GM12878 (cell line): ENCODE results near the gene NT5C3A. TPM values are rescaled to one million over a fixed set of nuclear protein-coding genes. Genes with fewer than 3 reads are reported as not detected.
A peak's percentile ranks its signal among the peaks of the same experiment; 100 is the strongest.

Experiments
- ATAC-seq: fragments of 200-7000 bp; cut with Tn5 transposase; 3 replicates; pipeline ENCODE4 v1.9.1; 2020; ENCODE audit warnings: mild to moderate bottlenecking, moderate library complexity
- BruUV-seq: library from RNA; stranded (reverse); fragments of 400-500 nt; replicated peaks from 2 replicates; lab custom pipeline; 2021; lab: Mats Ljungman, UMichigan
- CTCF ChIA-PET: fragments of 300-600 bp; sonication (Branson Sonifier 250); formaldehyde crosslinking; extraction: SDS; loops from one replicate; lab custom pipeline; 2021; ENCODE audit warnings: inconsistent platforms; lab: Yijun Ruan, JAX
- POLR2A ChIA-PET: fragments of 350-600 bp; formaldehyde crosslinking; extraction: SDS; loops from one replicate; lab custom pipeline; 2021; ENCODE audit warnings: inconsistent platforms; lab: Charles Lee
- RAD21 ChIA-PET: fragments of 300-600 bp; sonication (Branson Sonifier 250); formaldehyde crosslinking; loops from one replicate; lab custom pipeline; 2023; ENCODE audit warnings: antibody characterized with exemption; ENCODE audit not compliant: unreplicated experiment; lab: Charles Lee
- SMC1A ChIA-PET: fragments of 300-600 bp; sonication (Branson Sonifier 250); formaldehyde crosslinking; loops from one replicate; lab custom pipeline; 2023; ENCODE audit not compliant: unreplicated experiment, uncharacterized antibody; lab: Charles Lee
- DNase-seq: peaks from one replicate; pipeline ENCODE4 v3.0.0-alpha.2; 2011; ENCODE audit warnings: low read depth, low spot score
- FAIRE-seq: peaks from 3 replicates; lab custom pipeline; 2011; peaks lifted over from hg19 to GRCh38; lab: Jason Lieb, UNC
- H2AFZ ChIP-seq: 2 replicates; pipeline ENCODE4 v1.6.0; 2011; ENCODE audit warnings: low read depth, low read length, control low read depth; ENCODE audit not compliant: control insufficient read depth
- H3K27ac ChIP-seq: 2 replicates; pipeline ENCODE4 v1.5.1; 2011; ENCODE audit warnings: control low read depth; ENCODE audit not compliant: control insufficient read depth, insufficient read depth
- H3K27me3 ChIP-seq, 2 experiments: replicated peaks in 1 of 2; 2 replicates each; pipeline versions ENCODE4 v1.6.0 to v1.6.1; 2011; ENCODE audit warnings: low read length in 1 of 2; ENCODE audit not compliant: control insufficient read depth in 2 of 2, insufficient read depth in 2 of 2
- H3K36me3 ChIP-seq, 2 experiments: 2 replicates each; pipeline ENCODE4 v1.5.1; 2011; ENCODE audit warnings: low read length in 1 of 2; ENCODE audit not compliant: control insufficient read depth in 2 of 2, insufficient read depth in 2 of 2
- H3K4me1 ChIP-seq: 2 replicates; pipeline ENCODE4 v1.6.1; 2011; ENCODE audit warnings: mild to moderate bottlenecking, low read length, moderate library complexity, mixed read lengths; ENCODE audit not compliant: control insufficient read depth, insufficient read depth
- H3K4me2 ChIP-seq: 2 replicates; pipeline ENCODE4 v1.6.0; 2011; ENCODE audit warnings: control low read depth; ENCODE audit not compliant: control insufficient read depth, insufficient read depth
- H3K4me3 ChIP-seq: fragments of 200-600 bp; sonication (generic); 2 replicates; pipeline ENCODE4 v1.5.1; 2016
- H3K79me2 ChIP-seq: 2 replicates; pipeline ENCODE4 v1.6.0; 2011; ENCODE audit warnings: low read length; ENCODE audit not compliant: control insufficient read depth, insufficient read depth
- H3K9ac ChIP-seq: 2 replicates; pipeline ENCODE4 v1.8.0; 2011; ENCODE audit warnings: low read length, control low read depth, mixed read lengths; ENCODE audit not compliant: control insufficient read depth, insufficient read depth
- H3K9me3 ChIP-seq: replicated peaks from 3 replicates; pipeline ENCODE4 v1.5.1; 2011; ENCODE audit warnings: mild to moderate bottlenecking, low read length; ENCODE audit not compliant: control insufficient read depth, insufficient read depth
- H4K20me1 ChIP-seq: 2 replicates; pipeline ENCODE4 v1.6.0; 2011; ENCODE audit not compliant: control insufficient read depth, insufficient read depth
- CHD1 ChIP-seq: IDR thresholded peaks from 2 replicates; pipeline ENCODE4 v1.6.1; 2012; ENCODE audit warnings: low read depth, low read length, improper control_type of control experiment
- IKZF2 ChIP-seq, 2 experiments: fragments of 450-650 bp; IDR thresholded peaks; 2 replicates each; pipeline ENCODE4 v1.6.1; 2017; ENCODE audit warnings: mild to moderate bottlenecking in 2 of 2, moderate library complexity in 2 of 2
- POLR2AphosphoS2 ChIP-seq: IDR thresholded peaks from 2 replicates; pipeline ENCODE4 v1.6.1; 2011; ENCODE audit warnings: low read depth, mild to moderate bottlenecking, low read length, improper control_type of control experiment, moderate library complexity
- WGBS: methylation state at CpG from one replicate; pipeline ENCODE4 v1.1.6; 2016; ENCODE audit warnings: low lambda C conversion rate; ENCODE audit not compliant: insufficient replicate concordance, insufficient coverage; ENCODE audit errors: missing lambda C conversion rate; 5-methylcytosine and 5-hydroxymethylcytosine counted together
- in situ Hi-C: fragments of 300-500 bp; cut with MboI; formaldehyde crosslinking; loops from 9 replicates; pipeline ENCODE4 v1.14.3; 2018; ENCODE audit warnings: mixed read lengths
- intact Hi-C: fragments of 100-400 bp; cut with micrococcal nuclease; formaldehyde crosslinking; loops from one replicate; pipeline ENCODE4 v1.14.2; 2022; ENCODE audit not compliant: unreplicated experiment
- polyA plus RNA-seq, 11 experiments: library from polyadenylated mRNA; depleted of rRNA in 4 of 11; unstranded in 6 of 11; stranded (reverse) in 5 of 11; fragments of >200 nt; fragmentation: Nextera tagmentation in 4 of 11; fragmentation: Illumina TruSeq in 1 of 11; extraction: Ambion mirVana in 4 of 11; extraction: Trizol in 1 of 11; gene quantifications; 1 replicate in 1 of 11; 2 replicates in 10 of 11; pipeline versions ENCODE4 v1.2.1 to v1.2.3, GENCODE V29; 2011 to 2016; ENCODE audit warnings: inconsistent platforms in 2 of 11, missing spikeins in 2 of 11, low read depth in 1 of 11
- total RNA-seq, 4 experiments: library from RNA; depleted of rRNA in 3 of 4; stranded (reverse); fragments of >200 nt in 3 of 4; fragmentation: Illumina TruSeq in 1 of 4; extraction: Trizol in 1 of 4; gene quantifications; 2 replicates each; pipeline versions ENCODE4 v1.2.1 to v1.2.3, GENCODE V29; 2013 to 2021

Gene NT5C3A
- total and polyA plus RNA-seq, 10 of the 15 experiments (the other 5 are each of a cell fraction or from before 2014, with no cell fraction given): 53.0 to 111 (median 71.4) TPM

- H3K27me3 ChIP-seq: no peaks in the 10 kb centered on the region; a peak in 1 of 4 replicates
- ChIA-PET POLR2A (interaction anchor here (0.9 to 2.5 kb wide), 5 partner anchors 47 to 262 kb away, joined by 3 to 11 read pairs (median 6); partner anchors contain the start of gene NT5C3A), SMC1A (interaction anchor here (0.9 to 3.2 kb wide), 19 partner anchors 22 to 418 kb away, joined by 3 to 51 read pairs (median 6); partner anchors contain the start of genes KBTBD2 and NT5C3A), RAD21 (interaction anchor here (0.9 to 3.3 kb wide), 15 partner anchors 21 to 343 kb away, joined by 3 to 30 read pairs (median 9); partner anchors contain the start of genes BBS9, KBTBD2 and NT5C3A)
- peak; percentile 27 for ATAC-seq
- no peak for FAIRE-seq
- peak overlapping the region; percentile 55 for H2AFZ ChIP-seq
- H3K9ac ChIP-seq: peak overlapping the region; percentile 74
- H3K4me2 ChIP-seq: peak overlapping the region; percentile 100
- peak overlapping the region; percentile 96 for H3K4me3 ChIP-seq
- no TSS peak for BruUV-seq
- no peak for TF ChIP-seq POLR2AphosphoS2
- TF ChIP-seq CHD1: no peak
- peak in 1 of 2 experiments; percentile 20; a peak in 1 of 4 replicates for TF ChIP-seq IKZF2 (IDR thresholded peaks at IDR 0.05)
- TF ChIP-seq, all 136 proteins: peak for 1
- Histone ChIP-seq H3K9me3 (no peaks in the 10 kb centered on the region), H4K20me1 (0 out of 2 replicates have a peak, but pooled peaks cover 2% of the 10 kb centered on the region), H3K79me2 (peaks cover 32% of the 10 kb centered on the region), H3K27ac (peak overlapping the region; percentile 45), H3K4me1 (peaks cover 11% of the 10 kb centered on the region; the same call in 1 of the 2 replicates), H3K36me3 (no peaks in the 10 kb centered on the region; a peak in 1 of 4 replicates)
- 0% methylated on average over 10 of the region's 10 CpGs for WGBS
- intact Hi-C loops: loop anchor here (2.0 to 10.0 kb wide), 4 partner anchors 46 to 344 kb away; partner anchors contain the start of genes FKBP9, KBTBD2 and NT5C3A
- no peak for DNase-seq
- in situ Hi-C loops: loop anchor here (10.0 kb wide), 1 partner anchor 414 kb away; no protein-coding TSS in a partner anchor
- CTCF ChIA-PET: interaction anchor here (0.7 to 4.4 kb wide), 41 partner anchors 11 to 622 kb away, joined by 3 to 95 read pairs (median 4); partner anchors contain the start of gene NT5C3A
Observed at GRCh38 chr7:33108554-33109004, 46.0 kb upstream of the NT5C3A start.
